ENCODE data around the gene ILF2.
"Not testable (repeated sequence)": the region's sequence is repeated elsewhere in the genome, so short reads cannot be mapped to it uniquely, and the experiment has no call there.

The ILF2 gene

GRCh38 chr1:153647346-153647714, 23.5 kb downstream of the ILF2 start:
- no peak for DNase-seq

DNA sequence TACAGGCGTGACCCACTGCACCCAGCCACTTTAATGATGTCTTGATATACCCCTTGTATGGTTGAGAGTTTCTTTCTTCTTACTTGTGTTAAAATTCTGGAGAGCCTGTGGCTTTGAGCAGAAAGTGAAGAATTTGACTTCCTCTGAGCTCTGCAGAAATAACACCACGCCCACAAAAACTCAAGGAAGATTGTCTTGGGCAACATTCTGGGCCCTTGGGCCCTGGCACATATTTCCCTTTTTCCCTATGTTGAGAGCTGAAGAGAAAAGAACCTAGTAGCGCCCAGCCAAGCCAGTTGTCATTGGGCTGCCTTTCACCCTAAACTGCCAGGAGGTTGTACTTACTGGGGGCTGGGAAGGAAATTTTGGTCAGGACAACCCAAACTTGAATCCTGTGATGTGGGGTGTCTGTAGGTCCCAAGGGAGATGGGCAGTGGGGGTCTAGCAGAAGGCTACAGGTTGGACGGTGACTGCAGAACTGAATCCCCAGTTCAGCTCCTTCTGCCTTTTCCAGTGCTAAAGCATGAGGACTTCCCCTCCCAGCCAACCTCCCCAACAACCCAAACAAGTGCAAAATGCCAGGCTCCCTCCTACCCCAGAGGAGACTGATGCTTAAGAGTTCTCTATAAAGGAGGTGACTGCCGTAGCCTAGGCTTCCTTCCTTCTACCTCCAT, 24.0 kb downstream of the ILF2 start:
- DNase-seq = no peak

- DNase-seq = no peak
These were observed 27.0 kb downstream of the ILF2 start for GRCh38 chr1:153643816-153644215.

GRCh38 chr1:153643100-153643499, 27.7 kb downstream of the ILF2 start:
- DNase-seq = no peak

GRCh38 chr1:153642161-153642560, 28.6 kb downstream of the ILF2 start:
- DNase-seq = no peak

DNA sequence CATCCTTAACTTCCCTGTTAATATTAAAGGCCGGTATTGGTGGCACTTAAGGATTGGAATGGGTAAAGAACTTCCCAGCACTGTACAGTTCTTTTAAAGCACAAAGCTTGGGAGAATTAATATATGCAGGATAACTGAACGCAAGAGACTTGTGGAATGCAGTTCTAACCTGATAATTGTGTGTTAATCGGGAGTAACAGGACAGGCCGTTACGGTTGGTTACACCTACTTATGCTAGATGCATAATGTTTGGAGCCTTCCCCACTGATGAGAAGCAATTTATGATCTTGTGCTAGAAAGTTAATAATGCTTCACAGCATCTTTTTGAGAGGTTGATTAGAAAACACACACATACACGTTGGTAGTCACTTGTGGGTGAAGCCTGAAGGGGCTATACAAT, 29.9 kb downstream of the ILF2 start:
- DNase-seq = no peak

GRCh38 chr1:153640213-153640612, 30.6 kb downstream of the ILF2 start:
- DNase-seq = not testable (repeated sequence)

DNA sequence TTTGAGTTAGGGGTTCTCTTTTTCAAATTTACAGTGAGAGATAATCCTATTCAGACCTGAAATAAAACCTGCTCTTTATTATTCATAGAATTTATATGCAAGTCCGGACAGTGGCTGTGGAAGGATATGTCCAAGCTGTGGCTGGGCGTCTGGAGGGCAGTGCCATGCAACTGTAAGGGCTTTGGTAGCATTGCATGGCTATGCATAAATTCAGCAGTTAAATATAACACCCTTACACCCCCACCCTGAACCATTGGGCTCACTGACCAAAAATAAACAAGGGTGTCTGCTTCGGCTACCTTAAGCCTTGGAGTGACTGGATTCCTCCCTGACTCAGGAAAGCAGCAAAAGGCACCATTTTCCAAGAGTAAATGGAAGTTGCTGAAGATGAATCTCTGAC, 31.5 kb downstream of the ILF2 start:
- no peak for DNase-seq

- DNase-seq = no peak
These were observed 32.5 kb downstream of the ILF2 start for GRCh38 chr1:153638261-153638660.

DNA sequence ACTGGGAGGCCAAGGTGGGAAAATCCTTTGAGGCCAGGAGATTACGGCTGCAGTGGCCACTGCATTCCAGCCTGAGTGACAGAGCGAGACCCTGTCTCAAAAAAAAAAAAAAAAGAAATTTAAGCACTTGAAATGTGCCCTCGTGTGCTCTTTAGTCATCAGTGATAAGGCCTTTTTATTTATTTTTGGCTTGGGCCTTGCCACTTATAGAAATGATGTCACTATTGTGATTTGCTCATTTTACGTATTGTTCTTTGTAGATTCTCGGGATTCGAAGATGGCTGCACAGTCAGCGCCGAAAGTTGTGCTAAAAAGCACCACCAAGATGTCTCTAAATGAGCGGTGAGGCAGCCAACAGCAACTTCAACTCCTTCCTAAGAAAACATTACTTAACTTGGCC, 34.5 kb downstream of the ILF2 start:
- no peak for DNase-seq

GRCh38 chr1:153635872-153636271, 34.9 kb downstream of the ILF2 start:
- no peak for DNase-seq

GRCh38 chr1:153633754-153634665, 36.8 kb downstream of the ILF2 start, which contains the start of gene CHTOP:
TSS of gene CHTOP (plus strand) at chr1:153634066. CDS start at chr1:153636589, 2,523 bp downstream.
- DNase-seq = peak; percentile 94

DNA sequence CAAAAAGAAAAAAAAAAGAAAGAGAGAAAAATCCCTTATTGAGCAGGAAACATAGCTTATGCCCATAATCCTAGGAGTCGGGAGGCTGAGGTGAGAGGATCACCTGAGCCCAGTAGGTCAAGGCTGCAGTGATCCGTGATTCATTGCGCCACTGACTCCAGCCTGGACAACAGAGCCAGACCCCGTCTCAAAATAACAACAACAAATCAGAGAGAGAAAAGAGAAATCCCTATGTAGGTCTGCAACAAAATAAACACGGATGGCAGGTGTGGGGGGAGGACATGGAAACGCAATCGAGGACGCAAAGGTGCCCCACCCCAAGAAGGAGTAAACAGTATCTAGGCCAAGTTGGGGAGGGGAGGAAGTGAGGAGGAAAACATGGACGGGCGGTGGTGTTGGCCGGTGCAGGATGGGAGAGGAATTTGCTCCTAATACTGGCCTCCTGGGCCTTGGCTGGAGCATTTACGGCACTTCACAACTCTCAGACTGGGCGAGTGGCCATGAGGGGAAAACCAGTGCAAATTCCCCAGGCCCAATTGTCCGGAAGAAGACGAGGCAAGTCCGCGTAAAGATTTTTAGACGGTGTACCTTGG, 37.5 kb downstream of the ILF2 start:
- DNase-seq = no peak

- no peak for DNase-seq
These were observed 39.5 kb downstream of the ILF2 start for GRCh38 chr1:153631047-153632022.

GRCh38 chr1:153630384-153630783, 40.4 kb downstream of the ILF2 start:
- DNase-seq = no peak

- no peak for DNase-seq
These were observed 40.8 kb downstream of the ILF2 start for GRCh38 chr1:153629971-153630370.

DNA sequence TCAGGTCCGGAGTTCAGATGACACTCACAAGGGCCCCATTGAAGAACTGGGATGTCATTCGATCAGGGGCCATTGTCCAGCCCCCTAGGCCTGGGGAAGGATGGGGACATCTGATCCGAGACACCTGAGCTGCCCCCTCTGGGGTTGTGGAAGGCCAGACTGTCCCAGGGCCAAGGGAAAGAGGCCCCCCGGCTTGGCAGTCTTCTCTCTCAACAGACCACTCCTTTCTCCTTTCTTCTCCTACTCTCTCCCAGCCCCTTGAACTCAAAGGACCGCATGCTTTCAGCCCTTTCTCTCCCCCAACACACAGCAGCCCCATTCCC, 41.5 kb downstream of the ILF2 start:
- no peak for DNase-seq

- no peak for DNase-seq
These were observed 42.0 kb downstream of the ILF2 start for GRCh38 chr1:153628638-153629342.

DNA sequence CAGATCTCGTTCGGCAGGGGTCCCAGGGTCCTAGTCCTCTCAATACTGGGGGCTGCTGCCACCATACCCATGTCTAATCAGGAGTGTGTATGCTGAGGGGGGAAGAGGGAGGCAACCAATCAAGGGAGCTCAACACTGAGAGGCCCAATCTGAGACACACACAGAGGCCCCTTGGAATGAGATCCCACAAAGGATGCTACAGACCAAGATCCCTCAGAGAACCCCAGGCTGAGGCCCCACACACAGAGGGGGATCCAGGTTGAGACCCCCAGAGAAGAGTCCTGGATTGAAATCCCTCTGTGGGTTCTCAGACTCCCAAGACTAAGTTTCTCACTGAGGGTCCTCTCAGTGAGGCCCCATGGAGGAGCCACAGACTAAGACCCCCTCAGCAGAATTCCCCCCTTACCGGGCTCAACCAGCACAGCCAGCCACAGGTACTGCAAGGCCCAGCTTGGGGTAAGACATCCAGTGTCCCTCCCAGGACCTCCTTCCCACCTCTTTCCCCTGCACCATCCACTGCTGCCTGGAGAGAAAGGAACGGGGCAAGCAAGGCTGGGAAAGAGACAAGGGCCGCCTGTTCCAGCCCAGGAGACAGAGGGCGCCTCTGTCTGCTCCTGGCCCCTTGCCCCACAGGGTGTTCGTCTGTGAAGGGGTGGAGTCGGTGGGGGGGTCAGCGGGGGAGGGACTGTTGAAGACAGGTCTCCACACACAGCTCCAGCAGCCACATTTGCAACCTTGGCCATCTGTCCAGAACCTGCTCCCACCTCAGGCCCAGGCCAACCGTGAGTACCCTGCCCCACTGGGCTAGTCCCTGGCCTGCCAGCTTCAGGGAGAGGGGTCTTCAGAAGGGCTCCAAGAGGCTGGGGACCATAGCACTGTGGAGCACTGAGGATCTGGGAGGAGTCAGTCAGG, 42.8 kb downstream of the ILF2 start, which contains the start of gene S100A1:
S100A1 (plus strand) TSS at position 720 of the 912 bp plus-strand sequence. CDS start 2,088 bp downstream, outside the sequence.
- DNase-seq = no peak

GRCh38 chr1:153626904-153627714, 43.7 kb downstream of the ILF2 start, which contains the start of gene S100A13:
TSS of gene S100A13 (minus strand) at chr1:153627505. CDS start at chr1:153626472, 1,033 bp downstream.
- DNase-seq = peak; percentile 75

Data from amniotic stem cell (primary cell).